ENCODE data around the gene ATP2C2.

- TF ChIP-seq CTCF (IDR thresholded peaks at IDR 0.05): no peak
- TF ChIP-seq POLR2A (IDR thresholded peaks at IDR 0.05): no peak
- no peak for TF ChIP-seq POLR2AphosphoS5 (IDR thresholded peaks at IDR 0.05)
Measured at GRCh38 chr16:84438971-84439696, 70.8 kb downstream of the ATP2C2 start.
